Tibial nerve (tissue), 4 donors: Measurements from ENCODE around the gene EMILIN1. TPM values are rescaled to one million over a fixed set of nuclear protein-coding genes. Genes with fewer than 3 reads are reported as not detected.
A peak's percentile ranks its signal among the peaks of the same experiment; 100 is the strongest.

Experiments used
- DNase-seq, 2 donors: peaks; one replicate each; pipeline ENCODE4 v3.0.0-alpha.2; 2019; ENCODE audit warnings: low spot score in 2 of 2
- H3K27ac ChIP-seq, 4 donors: fragments of 200-600 bp; sonication (generic) in 3 of 4; one replicate each; pipeline ENCODE4 v1.5.1; 2017 to 2019; ENCODE audit warnings: mild to moderate bottlenecking in 1 of 4
- H3K27me3 ChIP-seq, 2 donors: fragments of 200-600 bp; sonication (generic) in 1 of 2; one replicate each; pipeline versions ENCODE4 v1.5.1 to v1.6.0; 2017 to 2019
- H3K36me3 ChIP-seq, 3 donors: fragments of 200-600 bp; sonication (generic); one replicate each; pipeline ENCODE4 v1.5.1; 2018 to 2019
- H3K4me1 ChIP-seq, 4 donors: fragments of 200-600 bp; sonication (generic) in 3 of 4; one replicate each; pipeline ENCODE4 v1.5.1; 2017 to 2019
- H3K4me3 ChIP-seq, 4 donors: fragments of 200-600 bp; sonication (generic) in 3 of 4; one replicate each; pipeline ENCODE4 v1.5.1; 2017 to 2019; ENCODE audit warnings: mild to moderate bottlenecking in 1 of 4, moderate library complexity in 1 of 4
- H3K9me3 ChIP-seq, 4 donors: fragments of 200-600 bp; sonication (generic) in 3 of 4; one replicate each; pipeline ENCODE4 v1.5.1; 2017 to 2019
- EP300 ChIP-seq, 2 donors: sonication (generic); formaldehyde crosslinking; IDR thresholded peaks; one replicate each; pipeline ENCODE4 v1.6.1; 2017; ENCODE audit warnings: antibody characterized with exemption in 2 of 2, mild to moderate bottlenecking in 1 of 2
- POLR2A ChIP-seq, 2 donors: fragments of 450-650 bp; IDR thresholded peaks; one replicate each; pipeline ENCODE4 v1.6.1; 2017; ENCODE audit warnings: antibody characterized with exemption in 2 of 2, mild to moderate bottlenecking in 2 of 2, moderate library complexity in 2 of 2
- WGBS, 2 donors: methylation state at CpG; one replicate each; pipeline ENCODE4 v1.1.5; 2018; 5-methylcytosine and 5-hydroxymethylcytosine counted together
- total RNA-seq, 4 donors: library from RNA; depleted of rRNA; stranded (reverse); fragments of >200 nt; gene quantifications; one replicate each; pipeline ENCODE4 v1.1.0, GENCODE V29; 2016
- TF ChIP-seq, protein P1 (sequence below), 5 experiments: fragments of 200-600 bp in 3 of 5; fragments of 450-650 bp in 2 of 5; sonication (generic) in 3 of 5; IDR thresholded peaks; one replicate each; pipeline ENCODE4 v1.5.1; 2016 to 2019; ENCODE audit warnings: antibody characterized with exemption in 5 of 5, mild to moderate bottlenecking in 3 of 5, moderate library complexity in 2 of 5

The EMILIN1 gene
- total RNA-seq, 4 donors from 2014 or later: 56.6 to 95.1 (median 70.1) TPM

GRCh38 chr2:27071277-27071989, 7.0 kb upstream of the EMILIN1 start, which contains the start of gene OST4:
OST4 (minus strand) TSS chr2:27071654.
- Histone ChIP-seq H3K4me3 (peak within 1 kb of the TSS; percentile 85 to 93 (median 90)), H3K27ac (peak within 1 kb of the TSS; percentile 81 to 98 (median 93)), H3K36me3 (peaks cover 0 to 33% (median 0%) of the 10 kb centered on the region in 3 donors), H3K4me1 (peaks cover 0 to 74% (median 22%) of the 10 kb centered on the region in 4 donors), H3K27me3 (no peaks in the 10 kb centered on the region), H3K9me3 (no peaks in the 10 kb centered on the region)
- 0 to 1% methylated on average over 29 to 65 of the region's 86 CpGs for WGBS, 2 donors
- DNase-seq: peak; percentile 85 to 86
- peak in 1 of 2 donors; percentile 85 for TF ChIP-seq POLR2A (IDR thresholded peaks at IDR 0.05)
- peak; percentile 59 to 91 for TF ChIP-seq EP300 (IDR thresholded peaks at IDR 0.05)
- TF ChIP-seq, protein P1, sequence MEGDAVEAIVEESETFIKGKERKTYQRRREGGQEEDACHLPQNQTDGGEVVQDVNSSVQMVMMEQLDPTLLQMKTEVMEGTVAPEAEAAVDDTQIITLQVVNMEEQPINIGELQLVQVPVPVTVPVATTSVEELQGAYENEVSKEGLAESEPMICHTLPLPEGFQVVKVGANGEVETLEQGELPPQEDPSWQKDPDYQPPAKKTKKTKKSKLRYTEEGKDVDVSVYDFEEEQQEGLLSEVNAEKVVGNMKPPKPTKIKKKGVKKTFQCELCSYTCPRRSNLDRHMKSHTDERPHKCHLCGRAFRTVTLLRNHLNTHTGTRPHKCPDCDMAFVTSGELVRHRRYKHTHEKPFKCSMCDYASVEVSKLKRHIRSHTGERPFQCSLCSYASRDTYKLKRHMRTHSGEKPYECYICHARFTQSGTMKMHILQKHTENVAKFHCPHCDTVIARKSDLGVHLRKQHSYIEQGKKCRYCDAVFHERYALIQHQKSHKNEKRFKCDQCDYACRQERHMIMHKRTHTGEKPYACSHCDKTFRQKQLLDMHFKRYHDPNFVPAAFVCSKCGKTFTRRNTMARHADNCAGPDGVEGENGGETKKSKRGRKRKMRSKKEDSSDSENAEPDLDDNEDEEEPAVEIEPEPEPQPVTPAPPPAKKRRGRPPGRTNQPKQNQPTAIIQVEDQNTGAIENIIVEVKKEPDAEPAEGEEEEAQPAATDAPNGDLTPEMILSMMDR (IDR thresholded peaks at IDR 0.05): peak in 3 of 5 experiments; percentile 7 to 48 (median 9)

DNA sequence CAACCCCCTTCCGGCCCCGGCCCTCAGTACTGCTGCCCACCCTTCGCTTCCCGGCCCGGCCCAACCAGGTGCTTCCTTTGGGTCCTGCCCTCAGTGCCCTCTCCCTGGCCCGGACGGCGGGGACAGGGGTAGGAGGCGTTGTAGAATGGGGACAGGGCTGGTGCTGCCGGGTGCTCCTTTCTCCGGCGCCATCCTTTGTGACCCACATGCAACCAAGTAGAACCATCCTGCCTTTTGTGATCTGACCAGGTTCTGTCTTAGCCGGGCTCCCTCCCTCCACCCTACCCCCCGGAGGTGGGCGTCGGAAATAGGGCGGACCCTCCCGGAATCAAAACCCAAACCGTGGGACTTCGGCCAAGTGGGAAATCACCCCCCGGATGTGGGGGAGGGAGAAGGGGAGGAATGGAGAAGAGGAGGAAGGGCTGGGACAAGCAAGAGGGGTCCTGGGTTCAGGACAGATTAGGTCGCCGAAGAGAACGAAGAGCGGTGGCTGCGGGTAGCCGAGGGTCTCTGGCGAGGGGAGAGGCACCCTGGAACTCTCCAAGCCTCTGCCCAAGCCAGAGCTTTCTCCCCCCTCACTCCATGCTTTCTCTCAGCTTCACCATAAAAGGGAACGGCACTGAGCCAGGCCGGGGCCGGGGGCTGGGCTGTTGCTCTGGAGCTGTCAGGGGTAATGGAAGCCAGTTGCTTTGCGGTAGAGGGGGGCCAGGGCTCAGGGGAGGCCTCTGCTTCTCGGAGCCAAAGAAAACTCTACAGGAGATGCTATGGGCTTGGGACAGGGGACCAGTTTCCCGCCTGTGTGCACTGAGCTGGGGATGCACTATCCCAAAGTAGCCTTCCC, 6.2 kb upstream of the EMILIN1 start:
- TF ChIP-seq, protein P1 (IDR thresholded peaks at IDR 0.05): no peak
- TF ChIP-seq EP300 (IDR thresholded peaks at IDR 0.05): no peak
- TF ChIP-seq POLR2A (IDR thresholded peaks at IDR 0.05): no peak
- H3K9me3 ChIP-seq: no peaks in the 10 kb centered on the region
- 2 to 5% methylated on average over 34 of the region's 34 CpGs for WGBS, 2 donors
- DNase-seq: no peak
- peak overlapping the region; percentile 77 to 93 (median 88) for H3K4me3 ChIP-seq
- H3K36me3 ChIP-seq: peaks cover 0 to 25% (median 0%) of the 10 kb centered on the region in 3 donors
- H3K4me1 ChIP-seq: peaks cover 0 to 74% (median 22%) of the 10 kb centered on the region in 4 donors
- peak overlapping the region; percentile 81 to 98 (median 93) for H3K27ac ChIP-seq
- H3K27me3 ChIP-seq: no peaks in the 10 kb centered on the region

- TF ChIP-seq POLR2A (IDR thresholded peaks at IDR 0.05) (no peak), EP300 (IDR thresholded peaks at IDR 0.05) (no peak)
- TF ChIP-seq, protein P1 (IDR thresholded peaks at IDR 0.05): no peak
- H3K4me1 ChIP-seq: peaks cover 0 to 70% (median 25%) of the 10 kb centered on the region in 4 donors
- H3K9me3 ChIP-seq: no peaks in the 10 kb centered on the region
- H3K36me3 ChIP-seq: peaks cover 0 to 18% (median 0%) of the 10 kb centered on the region in 3 donors
- no peak for DNase-seq
- H3K27me3 ChIP-seq: no peaks in the 10 kb centered on the region
- H3K4me3 ChIP-seq: no peak overlapping the region
- 66 to 69% methylated on average over 5 of the region's 5 CpGs for WGBS, 2 donors
- H3K27ac ChIP-seq: peak overlapping the region; percentile 81 to 98 (median 93)
Observed at GRCh38 chr2:27072920-27073319, 5.5 kb upstream of the EMILIN1 start.

GRCh38 chr2:27073782-27074181, 4.6 kb upstream of the EMILIN1 start:
- TF ChIP-seq, protein P1 (IDR thresholded peaks at IDR 0.05): no peak
- TF ChIP-seq POLR2A (IDR thresholded peaks at IDR 0.05) (no peak), EP300 (IDR thresholded peaks at IDR 0.05) (no peak)
- no peak for DNase-seq
- WGBS, 2 donors: 19 to 23% methylated on average over 2 of the region's 2 CpGs
- Histone ChIP-seq H3K36me3 (peaks cover 0 to 10% (median 0%) of the 10 kb centered on the region in 3 donors), H3K27ac (peak overlapping the region in 2 of 4 donors; percentile 57 to 71), H3K9me3 (no peaks in the 10 kb centered on the region), H3K4me1 (peaks cover 0 to 70% (median 28%) of the 10 kb centered on the region in 4 donors), H3K4me3 (no peak overlapping the region), H3K27me3 (no peaks in the 10 kb centered on the region)
